Measurements from ENCODE around the gene PANK2. TPM values are rescaled to one million over a fixed set of nuclear protein-coding genes. Genes with fewer than 3 reads are reported as not detected.
"Not testable (repeated sequence)": the region's sequence is repeated elsewhere in the genome, so short reads cannot be mapped to it uniquely, and the experiment has no call there.

The PANK2 gene
- 34.6 and 39.1 TPM in 2 replicates for total RNA-seq (2014; rRNA removed; shearing (Covaris generic))

GRCh38 chr20:3888622-3889488 is at the start of gene PANK2:
PANK2 (plus strand) TSS chr20:3889387.
- DNase-seq (ENCODE audit: low spot score): peak; percentile 98

- DNase-seq (ENCODE audit: low spot score): not testable (repeated sequence)
Measured at GRCh38 chr20:3840201-3840600, 49.0 kb upstream of the PANK2 start.

- no peak for DNase-seq (ENCODE audit: low spot score)
Measured at GRCh38 chr20:3842348-3842930, 46.7 kb upstream of the PANK2 start.

GRCh38 chr20:3843490-3843889 is 45.7 kb upstream of the PANK2 start:
- DNase-seq (ENCODE audit: low spot score): no peak

GRCh38 chr20:3843990-3844619 is 45.1 kb upstream of the PANK2 start:
- not testable (repeated sequence) for DNase-seq (ENCODE audit: low spot score)

GRCh38 chr20:3846378-3846739 is 42.8 kb upstream of the PANK2 start:
- DNase-seq (ENCODE audit: low spot score): no peak

GRCh38 chr20:3846740-3847428 is 42.3 kb upstream of the PANK2 start, which contains the start of gene MAVS:
MAVS (plus strand) TSS chr20:3846834; CDS start chr20:3854625, 7,791 bp downstream.
- peak; percentile 85 for DNase-seq (ENCODE audit: low spot score)

- peak; percentile 46 for DNase-seq (ENCODE audit: low spot score)
Measured at GRCh38 chr20:3847429-3847940, 41.7 kb upstream of the PANK2 start.

- no peak for DNase-seq (ENCODE audit: low spot score)
Measured at GRCh38 chr20:3848565-3848964, 40.6 kb upstream of the PANK2 start.

- DNase-seq (ENCODE audit: low spot score): peak; percentile 22
Measured at GRCh38 chr20:3854462-3854871, 34.7 kb upstream of the PANK2 start.

GRCh38 chr20:3857405-3857804 is 31.8 kb upstream of the PANK2 start:
- no peak for DNase-seq (ENCODE audit: low spot score)

- no peak for DNase-seq (ENCODE audit: low spot score)
Measured at GRCh38 chr20:3858689-3859088, 30.5 kb upstream of the PANK2 start.

- no peak for DNase-seq (ENCODE audit: low spot score)
Measured at GRCh38 chr20:3861191-3861590, 28.0 kb upstream of the PANK2 start.

- no peak for DNase-seq (ENCODE audit: low spot score)
Measured at GRCh38 chr20:3862333-3862732, 26.9 kb upstream of the PANK2 start.

GRCh38 chr20:3863317-3863716 is 25.9 kb upstream of the PANK2 start:
- DNase-seq (ENCODE audit: low spot score): no peak

- DNase-seq (ENCODE audit: low spot score): no peak
Measured at GRCh38 chr20:3864518-3864917, 24.7 kb upstream of the PANK2 start.

- no peak for DNase-seq (ENCODE audit: low spot score)
Measured at GRCh38 chr20:3865152-3865886, 23.9 kb upstream of the PANK2 start.

- no peak for DNase-seq (ENCODE audit: low spot score)
Measured at GRCh38 chr20:3865887-3866407, 23.2 kb upstream of the PANK2 start.

GRCh38 chr20:3866464-3866863 is 22.7 kb upstream of the PANK2 start:
- no peak for DNase-seq (ENCODE audit: low spot score)

GRCh38 chr20:3867802-3868201 is 21.4 kb upstream of the PANK2 start:
- DNase-seq (ENCODE audit: low spot score): no peak

All from HT-29 (cell line).